Myocyte (in vitro differentiated cells): ENCODE measurements around the gene CASR. TPM values are rescaled to one million over a fixed set of nuclear protein-coding genes. Genes with fewer than 3 reads are reported as not detected.

Source experiments
- DNase-seq: peaks from one replicate; pipeline ENCODE4 v3.0.0-alpha.2; 2012; ENCODE audit warnings: low read depth
- total RNA-seq: library from RNA; depleted of rRNA; stranded (reverse); fragments of >200 nt; gene quantifications from 2 replicates; pipeline ENCODE4 v1.2.3, GENCODE V29; 2014

The CASR gene
- total RNA-seq, 1 donor from 2014 or later = not detected

- no peak for DNase-seq
These were observed 32.3 kb downstream of the CASR start for GRCh38 chr3:122215592-122216298.

DNA sequence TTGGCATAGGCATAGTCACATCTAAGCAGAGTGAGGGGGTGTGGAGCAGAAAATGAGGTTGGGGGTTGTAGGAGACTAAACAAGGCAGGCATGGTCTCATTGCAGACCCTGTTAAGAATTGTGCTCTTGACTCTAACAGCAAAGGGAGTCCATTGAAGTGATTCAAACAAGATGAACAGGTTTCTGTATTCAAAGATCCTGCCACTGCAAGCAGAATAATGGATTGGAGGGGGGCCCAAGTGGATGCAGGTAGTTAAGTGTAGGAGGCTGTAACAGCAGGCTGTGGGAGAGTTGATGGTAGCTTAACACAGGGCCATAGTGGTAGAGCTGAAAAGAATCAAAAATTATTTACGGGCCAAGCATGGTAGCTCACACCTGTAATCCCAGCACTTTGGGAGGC is 34.4 kb downstream of the CASR start:
- DNase-seq = no peak

GRCh38 chr3:122219242-122219872 is 35.9 kb downstream of the CASR start:
- no peak for DNase-seq

GRCh38 chr3:122227036-122227781 is 43.7 kb downstream of the CASR start:
- no peak for DNase-seq

- no peak for DNase-seq
These were observed 46.7 kb downstream of the CASR start for GRCh38 chr3:122230174-122230573.

DNA sequence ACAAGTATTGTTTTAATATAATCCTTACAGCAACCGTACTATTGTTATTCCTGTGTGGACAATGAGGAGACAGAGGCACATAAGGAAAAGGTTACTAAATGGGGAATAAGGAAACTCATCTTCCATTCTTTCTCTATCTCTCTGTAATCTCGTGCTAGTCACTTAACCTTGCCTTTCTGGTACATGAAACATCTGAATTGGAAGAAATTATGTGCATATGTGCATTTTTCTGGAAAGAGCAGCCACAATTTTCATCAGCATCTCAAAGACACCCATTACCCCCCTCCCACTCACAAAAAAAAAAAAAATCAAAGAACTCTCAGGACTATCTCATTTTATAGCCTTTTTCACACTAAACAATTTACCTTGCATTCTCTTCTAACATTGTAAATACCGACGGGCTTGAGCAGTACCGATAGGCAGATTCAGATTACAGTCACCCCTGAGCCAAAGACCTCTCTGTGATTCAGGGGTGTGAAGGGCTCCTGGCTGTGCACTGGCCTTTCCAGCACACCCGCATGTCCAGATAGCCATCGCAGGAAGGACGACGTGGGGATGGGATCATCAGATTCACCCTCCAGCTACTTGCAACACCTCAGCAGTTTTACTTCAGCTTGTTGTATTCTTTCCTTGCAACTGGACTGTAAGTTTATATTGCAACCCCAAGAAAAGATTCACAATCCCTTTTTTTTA is 48.1 kb downstream of the CASR start:
- DNase-seq = no peak

GRCh38 chr3:122232485-122232884 is 49.0 kb downstream of the CASR start:
- no peak for DNase-seq

GRCh38 chr3:122233101-122233952 is 49.9 kb downstream of the CASR start:
- DNase-seq = no peak

- DNase-seq = no peak
These were observed 50.6 kb downstream of the CASR start for GRCh38 chr3:122234117-122234516.

DNA sequence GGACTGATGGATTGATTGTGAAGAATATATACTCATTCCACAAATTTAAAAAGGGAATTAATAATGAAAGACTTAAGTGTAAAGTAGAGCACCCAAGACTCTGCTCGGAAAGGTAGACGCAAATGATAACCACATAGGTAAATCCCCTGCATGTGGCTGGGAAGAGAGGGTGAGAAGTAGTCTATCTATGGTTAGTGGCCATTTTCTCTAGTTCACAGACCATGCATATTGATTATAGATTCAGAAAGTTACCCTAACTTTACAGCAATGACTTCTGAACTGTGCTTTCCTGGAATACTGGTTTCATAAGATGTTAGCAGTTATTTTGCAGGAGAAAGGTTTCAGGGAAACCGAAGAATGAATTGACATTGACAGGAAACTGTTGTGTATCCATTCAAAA is 51.7 kb downstream of the CASR start:
- no peak for DNase-seq

DNA sequence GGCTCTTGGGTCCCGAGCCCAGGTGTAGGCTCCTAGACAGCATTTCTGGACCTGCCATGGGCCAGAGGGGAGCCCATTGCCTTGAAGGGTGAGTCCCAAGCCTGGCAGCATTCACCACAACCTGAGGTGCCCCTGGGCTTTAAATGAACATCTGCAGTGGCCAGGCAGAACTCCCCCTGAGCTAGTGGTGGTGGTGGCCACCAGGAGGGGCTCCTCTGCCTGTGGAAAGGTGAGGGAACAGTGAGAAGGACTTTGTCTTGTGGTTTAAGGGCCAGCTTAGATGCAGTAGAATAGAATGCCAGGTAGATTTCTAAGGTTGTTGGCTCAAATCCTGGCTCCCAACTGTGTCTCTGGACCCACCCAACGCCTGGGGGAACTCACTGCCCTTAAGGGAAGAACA is 55.6 kb downstream of the CASR start:
- DNase-seq = no peak

- no peak for DNase-seq
These were observed 62.2 kb downstream of the CASR start for GRCh38 chr3:122245513-122246174.

- DNase-seq = no peak
These were observed 62.7 kb downstream of the CASR start for GRCh38 chr3:122246199-122246598.

- no peak for DNase-seq
These were observed 63.8 kb downstream of the CASR start for GRCh38 chr3:122247087-122247824.

DNA sequence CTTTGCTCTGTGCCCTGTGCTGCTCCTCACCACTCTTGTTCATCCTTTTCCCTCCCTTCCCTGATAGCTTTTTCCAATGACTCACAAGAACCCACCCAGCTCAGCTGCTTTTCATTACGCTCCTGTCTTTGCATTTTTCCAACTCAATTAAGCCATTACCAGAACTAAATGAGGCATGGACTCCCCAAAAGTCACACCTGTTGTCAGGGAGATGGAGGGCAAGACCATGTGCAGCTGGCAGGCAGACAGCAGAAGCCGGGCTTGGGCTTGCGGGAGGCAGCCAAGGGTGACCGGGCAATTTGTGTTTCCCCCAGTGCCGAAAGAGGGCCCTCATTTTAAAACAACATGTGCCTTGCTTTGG is 64.3 kb downstream of the CASR start:
- no peak for DNase-seq

DNA sequence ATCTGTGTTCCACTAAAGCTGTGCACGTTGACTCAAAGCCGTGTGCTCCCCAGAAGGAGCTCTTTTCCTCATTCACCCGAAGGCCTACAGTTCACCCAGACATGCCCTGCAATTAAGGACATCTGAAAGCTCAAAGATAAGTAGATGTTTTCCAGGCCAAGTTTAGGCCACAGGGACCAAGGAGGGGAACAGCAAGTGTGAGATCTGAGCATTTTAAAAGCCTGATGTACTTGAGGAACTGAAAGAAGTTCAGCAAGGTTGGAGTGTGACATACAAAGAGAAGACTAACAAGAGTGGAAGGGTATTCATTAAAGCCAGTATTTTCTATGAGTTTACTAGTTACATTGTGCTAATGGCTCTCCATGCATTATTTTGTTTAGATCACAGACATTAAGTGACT is 68.0 kb downstream of the CASR start:
- DNase-seq = no peak

DNA sequence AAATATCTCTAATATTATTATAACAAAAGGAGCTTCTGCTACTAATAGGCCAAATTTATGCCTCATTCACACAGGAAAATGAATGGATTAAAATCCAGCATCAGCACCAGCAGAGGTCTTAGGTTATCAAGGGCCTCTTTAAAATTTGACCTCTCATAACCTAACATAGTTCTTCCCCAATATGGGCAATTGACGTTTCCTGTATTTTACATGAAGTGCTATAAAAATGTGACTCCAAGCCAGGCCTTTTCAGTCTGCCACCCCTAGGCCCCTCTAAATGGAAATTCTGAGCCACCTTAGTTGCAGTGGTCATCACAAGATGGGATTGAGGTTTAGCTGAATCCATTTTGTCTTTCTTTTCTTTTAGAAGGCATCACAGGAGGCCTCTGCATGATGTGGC is 70.1 kb downstream of the CASR start:
- no peak for DNase-seq

- no peak for DNase-seq
These were observed 72.4 kb downstream of the CASR start for GRCh38 chr3:122255757-122256439.
